HEK293 (cell line): ENCODE data around the gene TMEM123.

Experiments
- CTCF ChIA-PET: fragments of 350-600 bp; formaldehyde crosslinking; extraction: SDS; loops from one replicate; lab custom pipeline; 2021; ENCODE audit warnings: antibody characterized with exemption; lab: Yijun Ruan, JAX
- POLR2A ChIA-PET: fragments of 300-600 bp; formaldehyde crosslinking; extraction: SDS; loops from one replicate; lab custom pipeline; 2020; ENCODE audit warnings: antibody characterized with exemption, inconsistent platforms; lab: Yijun Ruan, JAX
- H3K27ac ChIP-seq: fragments of 200-500 bp; sonication (Bioruptor generic); 2 replicates; pipeline ENCODE4 v1.5.1; 2014; ENCODE audit warnings: low read depth, low read length, control low read depth, inconsistent platforms; ENCODE audit errors: extremely low read depth
- H3K36me3 ChIP-seq, 2 experiments: fragments of 200-500 bp in 1 of 2; sonication (Bioruptor generic) in 1 of 2; 1 replicate in 1 of 2; 2 replicates in 1 of 2; pipeline ENCODE4 v1.5.1; 2014 to 2017; ENCODE audit warnings: inconsistent platforms in 2 of 2, low read length in 2 of 2; ENCODE audit not compliant: control insufficient read depth in 2 of 2, insufficient read depth in 1 of 2
- H3K4me1 ChIP-seq: fragments of 200-500 bp; sonication (Bioruptor generic); 2 replicates; pipeline ENCODE4 v1.5.1; 2014; ENCODE audit warnings: mild to moderate bottlenecking, low read length, inconsistent platforms; ENCODE audit not compliant: control insufficient read depth, insufficient read depth
- H3K4me3 ChIP-seq: 2 replicates; pipeline ENCODE4 v1.5.1; 2011; ENCODE audit warnings: low read depth, mild to moderate bottlenecking, control low read depth, low read length, moderate library complexity
- H3K9me3 ChIP-seq: fragments of 200-500 bp; sonication (Bioruptor generic); 2 replicates; pipeline ENCODE4 v1.5.1; 2014; ENCODE audit warnings: low read depth, low read length, inconsistent platforms; ENCODE audit not compliant: control insufficient read depth, insufficient read depth
- GLIS1 ChIP-seq: fragments of 450-650 bp; formaldehyde crosslinking; IDR thresholded peaks from 2 replicates; pipeline ENCODE4 v1.5.1; 2016; ENCODE audit warnings: missing biosample characterization, missing genetic modification characterization
- HOXC10 ChIP-seq: sonication (generic); formaldehyde crosslinking; IDR thresholded peaks from 2 replicates; pipeline ENCODE4 v1.8.1; 2023; ENCODE audit warnings: mild to moderate bottlenecking, missing genetic modification reagents
- MZF1 ChIP-seq: fragments of 450-650 bp; formaldehyde crosslinking; IDR thresholded peaks from 2 replicates; pipeline ENCODE4 v1.5.1; 2017; ENCODE audit warnings: missing biosample characterization, missing genetic modification characterization, borderline replicate concordance
- ZNF510 ChIP-seq: fragments of 450-650 bp; formaldehyde crosslinking; IDR thresholded peaks from 2 replicates; pipeline ENCODE4 v1.5.1; 2018; ENCODE audit warnings: mild to moderate bottlenecking, missing genetic modification characterization, missing biosample characterization; ENCODE audit not compliant: insufficient replicate concordance
- ZNF549 ChIP-seq: fragments of 450-650 bp; IDR thresholded peaks from 2 replicates; pipeline ENCODE4 v1.5.1; 2018; ENCODE audit warnings: missing biosample characterization, missing genetic modification characterization, mild to moderate bottlenecking, inconsistent platforms, moderate library complexity
- ZNF677 ChIP-seq: fragments of 450-650 bp; IDR thresholded peaks from 2 replicates; pipeline ENCODE4 v1.5.0; 2018; ENCODE audit warnings: missing biosample characterization, mild to moderate bottlenecking, missing genetic modification characterization, moderate library complexity
- ZNF707 ChIP-seq: fragments of 450-650 bp; formaldehyde crosslinking; IDR thresholded peaks from 2 replicates; pipeline ENCODE4 v1.5.1; 2016; ENCODE audit warnings: missing biosample characterization, missing genetic modification characterization
- ZNF76 ChIP-seq: fragments of 450-650 bp; formaldehyde crosslinking; IDR thresholded peaks from 2 replicates; pipeline ENCODE4; 2016; ENCODE audit warnings: low read depth, missing biosample characterization, missing genetic modification characterization, borderline replicate concordance
- ZNF776 ChIP-seq: fragments of 450-650 bp; formaldehyde crosslinking; IDR thresholded peaks from 2 replicates; pipeline ENCODE4 v1.5.0; 2017; ENCODE audit warnings: missing biosample characterization, missing genetic modification characterization, borderline replicate concordance
- TF ChIP-seq, protein P1 (sequence below): fragments of 450-650 bp; formaldehyde crosslinking; IDR thresholded peaks from 2 replicates; pipeline ENCODE4 v1.5.1; 2017; ENCODE audit warnings: missing biosample characterization, missing genetic modification characterization
- TF ChIP-seq, protein P2 (sequence below): fragments of 450-650 bp; formaldehyde crosslinking; IDR thresholded peaks from 2 replicates; pipeline ENCODE4 v1.5.1; 2017; ENCODE audit warnings: missing biosample characterization, missing genetic modification characterization
- TF ChIP-seq, protein P3 (sequence below): fragments of 450-650 bp; formaldehyde crosslinking; IDR thresholded peaks from 2 replicates; pipeline ENCODE4 v1.5.1; 2016; ENCODE audit warnings: missing biosample characterization, missing genetic modification characterization
- TF ChIP-seq, protein P4 (sequence below): fragments of 450-650 bp; formaldehyde crosslinking; IDR thresholded peaks from 2 replicates; pipeline ENCODE4 v1.5.1; 2016; ENCODE audit warnings: missing biosample characterization, missing genetic modification characterization
- TF ChIP-seq, protein P5 (sequence below): fragments of 450-650 bp; formaldehyde crosslinking; IDR thresholded peaks from 2 replicates; pipeline ENCODE4 v1.5.1; 2016; ENCODE audit warnings: missing biosample characterization, missing genetic modification characterization
- TF ChIP-seq, protein P6 (sequence below): fragments of 450-650 bp; formaldehyde crosslinking; IDR thresholded peaks from 2 replicates; pipeline ENCODE4 v1.5.1; 2016; ENCODE audit warnings: missing biosample characterization, missing genetic modification characterization

The TMEM123 gene

DNA sequence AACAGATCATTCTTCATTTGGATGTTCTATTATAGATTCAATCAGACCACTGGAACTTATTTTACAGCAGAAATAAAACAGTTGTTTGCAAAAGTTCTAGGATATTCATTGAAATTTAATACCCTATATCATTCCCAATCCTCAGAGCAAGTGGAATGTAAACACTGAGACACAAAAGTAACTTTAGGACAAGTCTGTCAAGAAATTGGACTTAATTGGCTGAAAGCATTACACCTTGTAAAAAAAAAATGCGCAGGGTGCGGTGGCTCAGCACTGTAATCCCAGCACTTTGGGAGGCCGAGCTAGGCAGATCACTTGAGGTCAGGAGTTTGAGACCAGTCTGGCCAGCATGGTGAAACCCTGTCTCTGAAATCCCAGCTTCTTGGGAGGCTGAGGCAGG is 29.9 kb upstream of the TMEM123 start:
- CTCF ChIA-PET: no interaction called here
- no peaks in the 10 kb centered on the region for H3K4me1 ChIP-seq
- H3K36me3 ChIP-seq: no peaks in the 10 kb centered on the region
- H3K9me3 ChIP-seq: no peaks in the 10 kb centered on the region
- TF ChIP-seq GLIS1: no peak
- TF ChIP-seq, protein P1, sequence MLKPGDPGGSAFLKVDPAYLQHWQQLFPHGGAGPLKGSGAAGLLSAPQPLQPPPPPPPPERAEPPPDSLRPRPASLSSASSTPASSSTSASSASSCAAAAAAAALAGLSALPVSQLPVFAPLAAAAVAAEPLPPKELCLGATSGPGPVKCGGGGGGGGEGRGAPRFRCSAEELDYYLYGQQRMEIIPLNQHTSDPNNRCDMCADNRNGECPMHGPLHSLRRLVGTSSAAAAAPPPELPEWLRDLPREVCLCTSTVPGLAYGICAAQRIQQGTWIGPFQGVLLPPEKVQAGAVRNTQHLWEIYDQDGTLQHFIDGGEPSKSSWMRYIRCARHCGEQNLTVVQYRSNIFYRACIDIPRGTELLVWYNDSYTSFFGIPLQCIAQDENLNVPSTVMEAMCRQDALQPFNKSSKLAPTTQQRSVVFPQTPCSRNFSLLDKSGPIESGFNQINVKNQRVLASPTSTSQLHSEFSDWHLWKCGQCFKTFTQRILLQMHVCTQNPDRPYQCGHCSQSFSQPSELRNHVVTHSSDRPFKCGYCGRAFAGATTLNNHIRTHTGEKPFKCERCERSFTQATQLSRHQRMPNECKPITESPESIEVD (tag by site-specific recombination): peak; percentile 54
- TF ChIP-seq, protein P2, sequence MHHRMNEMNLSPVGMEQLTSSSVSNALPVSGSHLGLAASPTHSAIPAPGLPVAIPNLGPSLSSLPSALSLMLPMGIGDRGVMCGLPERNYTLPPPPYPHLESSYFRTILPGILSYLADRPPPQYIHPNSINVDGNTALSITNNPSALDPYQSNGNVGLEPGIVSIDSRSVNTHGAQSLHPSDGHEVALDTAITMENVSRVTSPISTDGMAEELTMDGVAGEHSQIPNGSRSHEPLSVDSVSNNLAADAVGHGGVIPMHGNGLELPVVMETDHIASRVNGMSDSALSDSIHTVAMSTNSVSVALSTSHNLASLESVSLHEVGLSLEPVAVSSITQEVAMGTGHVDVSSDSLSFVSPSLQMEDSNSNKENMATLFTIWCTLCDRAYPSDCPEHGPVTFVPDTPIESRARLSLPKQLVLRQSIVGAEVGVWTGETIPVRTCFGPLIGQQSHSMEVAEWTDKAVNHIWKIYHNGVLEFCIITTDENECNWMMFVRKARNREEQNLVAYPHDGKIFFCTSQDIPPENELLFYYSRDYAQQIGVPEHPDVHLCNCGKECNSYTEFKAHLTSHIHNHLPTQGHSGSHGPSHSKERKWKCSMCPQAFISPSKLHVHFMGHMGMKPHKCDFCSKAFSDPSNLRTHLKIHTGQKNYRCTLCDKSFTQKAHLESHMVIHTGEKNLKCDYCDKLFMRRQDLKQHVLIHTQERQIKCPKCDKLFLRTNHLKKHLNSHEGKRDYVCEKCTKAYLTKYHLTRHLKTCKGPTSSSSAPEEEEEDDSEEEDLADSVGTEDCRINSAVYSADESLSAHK (tag by site-specific recombination): no peak
- no peak for TF ChIP-seq HOXC10 (CRISPR knock-in tag)
- no peak for TF ChIP-seq ZNF549
- no peak overlapping the region for H3K27ac ChIP-seq
- POLR2A ChIA-PET: no interaction called here
- H3K4me3 ChIP-seq: no peak overlapping the region

DNA sequence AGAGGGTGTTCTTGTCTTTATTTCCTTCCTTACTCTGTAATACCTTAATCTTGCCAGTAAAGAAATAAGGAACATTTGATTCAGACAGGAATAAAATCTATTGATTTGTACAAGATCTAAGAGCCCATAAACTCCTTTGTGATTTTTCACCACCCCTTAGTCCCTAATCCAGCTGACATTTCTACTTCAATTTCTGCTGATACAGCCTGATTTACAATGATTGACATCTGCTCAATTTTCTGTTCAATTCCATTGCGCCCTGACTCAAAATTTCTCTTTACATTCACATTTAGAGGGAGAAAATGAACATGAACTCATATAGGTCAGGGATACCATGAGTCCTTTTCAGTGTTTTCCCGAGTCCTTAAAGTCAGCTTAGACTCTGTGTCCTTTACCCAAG is 27.2 kb upstream of the TMEM123 start:
- ChIA-PET POLR2A (interaction anchor here (0.6 kb wide), 1 partner anchor 118 kb away, joined by 3 read pairs; no protein-coding TSS in a partner anchor), CTCF (interaction anchor here (0.7 to 0.9 kb wide), 3 partner anchors 86 to 174 kb away, joined by 3 read pairs; no protein-coding TSS in a partner anchor)

More for the DNA sequence above, 27.2 kb upstream of the TMEM123 start:
- H3K27ac ChIP-seq: no peak overlapping the region
- no peak overlapping the region for H3K4me3 ChIP-seq
- no peaks in the 10 kb centered on the region for H3K36me3 ChIP-seq
- no peak for TF ChIP-seq ZNF510 (tag by site-specific recombination)
- TF ChIP-seq, protein P3, sequence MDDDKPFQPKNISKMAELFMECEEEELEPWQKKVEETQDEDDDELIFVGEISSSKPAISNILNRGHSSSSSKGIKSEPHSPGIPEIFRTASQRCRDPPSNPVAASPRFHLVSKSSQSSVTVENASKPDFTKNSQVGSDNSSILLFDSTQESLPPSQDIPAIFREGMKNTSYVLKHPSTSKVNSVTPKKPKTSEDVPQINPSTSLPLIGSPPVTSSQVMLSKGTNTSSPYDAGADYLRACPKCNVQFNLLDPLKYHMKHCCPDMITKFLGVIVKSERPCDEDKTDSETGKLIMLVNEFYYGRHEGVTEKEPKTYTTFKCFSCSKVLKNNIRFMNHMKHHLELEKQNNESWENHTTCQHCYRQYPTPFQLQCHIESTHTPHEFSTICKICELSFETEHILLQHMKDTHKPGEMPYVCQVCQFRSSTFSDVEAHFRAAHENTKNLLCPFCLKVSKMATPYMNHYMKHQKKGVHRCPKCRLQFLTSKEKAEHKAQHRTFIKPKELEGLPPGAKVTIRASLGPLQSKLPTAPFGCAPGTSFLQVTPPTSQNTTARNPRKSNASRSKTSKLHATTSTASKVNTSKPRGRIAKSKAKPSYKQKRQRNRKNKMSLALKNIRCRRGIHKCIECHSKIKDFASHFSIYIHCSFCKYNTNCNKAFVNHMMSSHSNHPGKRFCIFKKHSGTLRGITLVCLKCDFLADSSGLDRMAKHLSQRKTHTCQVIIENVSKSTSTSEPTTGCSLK (tag by site-specific recombination): no peak
- TF ChIP-seq ZNF776 (tag by site-specific recombination): no peak
- TF ChIP-seq MZF1 (tag by site-specific recombination): no peak
- TF ChIP-seq ZNF707 (tag by site-specific recombination): no peak
- TF ChIP-seq, protein P4, sequence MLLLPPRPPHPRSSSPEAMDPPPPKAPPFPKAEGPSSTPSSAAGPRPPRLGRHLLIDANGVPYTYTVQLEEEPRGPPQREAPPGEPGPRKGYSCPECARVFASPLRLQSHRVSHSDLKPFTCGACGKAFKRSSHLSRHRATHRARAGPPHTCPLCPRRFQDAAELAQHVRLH (tag by site-specific recombination): no peak
- TF ChIP-seq ZNF76 (tag by site-specific recombination): no peak
- TF ChIP-seq ZNF677: no peak
- TF ChIP-seq, protein P5, sequence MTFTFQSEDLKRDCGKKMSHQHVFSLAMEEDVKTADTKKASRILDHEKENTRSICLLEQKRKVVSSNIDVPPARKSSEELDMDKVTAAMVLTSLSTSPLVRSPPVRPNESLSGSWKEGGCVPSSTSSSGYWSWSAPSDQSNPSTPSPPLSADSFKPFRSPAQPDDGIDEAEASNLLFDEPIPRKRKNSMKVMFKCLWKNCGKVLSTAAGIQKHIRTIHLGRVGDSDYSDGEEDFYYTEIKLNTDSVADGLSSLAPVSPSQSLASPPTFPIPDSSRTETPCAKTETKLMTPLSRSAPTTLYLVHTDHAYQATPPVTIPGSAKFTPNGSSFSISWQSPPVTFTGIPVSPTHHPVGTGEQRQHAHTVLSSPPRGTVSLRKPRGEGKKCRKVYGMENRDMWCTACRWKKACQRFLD (tag by site-specific recombination): no peak
- TF ChIP-seq, protein P6, sequence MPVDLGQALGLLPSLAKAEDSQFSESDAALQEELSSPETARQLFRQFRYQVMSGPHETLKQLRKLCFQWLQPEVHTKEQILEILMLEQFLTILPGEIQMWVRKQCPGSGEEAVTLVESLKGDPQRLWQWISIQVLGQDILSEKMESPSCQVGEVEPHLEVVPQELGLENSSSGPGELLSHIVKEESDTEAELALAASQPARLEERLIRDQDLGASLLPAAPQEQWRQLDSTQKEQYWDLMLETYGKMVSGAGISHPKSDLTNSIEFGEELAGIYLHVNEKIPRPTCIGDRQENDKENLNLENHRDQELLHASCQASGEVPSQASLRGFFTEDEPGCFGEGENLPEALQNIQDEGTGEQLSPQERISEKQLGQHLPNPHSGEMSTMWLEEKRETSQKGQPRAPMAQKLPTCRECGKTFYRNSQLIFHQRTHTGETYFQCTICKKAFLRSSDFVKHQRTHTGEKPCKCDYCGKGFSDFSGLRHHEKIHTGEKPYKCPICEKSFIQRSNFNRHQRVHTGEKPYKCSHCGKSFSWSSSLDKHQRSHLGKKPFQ (tag by site-specific recombination): no peak
- H3K9me3 ChIP-seq: no peaks in the 10 kb centered on the region
- no peaks in the 10 kb centered on the region for H3K4me1 ChIP-seq
